ENCODE results near the gene UCHL1. TPM values are rescaled to one million over a fixed set of nuclear protein-coding genes. Genes with fewer than 3 reads are reported as not detected.
A peak's percentile ranks its signal among the peaks of the same experiment; 100 is the strongest.

The UCHL1 gene
- total and polyA plus RNA-seq, 10 of the 15 experiments (the other 5 are each of a cell fraction or from before 2014, with no cell fraction given) = 0.29 to 178 (median 125) TPM

- ChIA-PET POLR2A (interaction anchor here (1.5 kb wide), 1 partner anchor 16 kb away, joined by 3 read pairs; no protein-coding TSS in a partner anchor), CTCF (interaction anchor here (1.1 to 18.7 kb wide), 5 partner anchors 9 to 230 kb away, joined by 4 to 567 read pairs (median 5); no protein-coding TSS in a partner anchor), SMC1A (ENCODE audit: uncharacterized antibody, unreplicated experiment) (interaction anchor here (1.0 to 18.1 kb wide), 11 partner anchors 11 to 232 kb away, joined by 3 to 362 read pairs (median 5); no protein-coding TSS in a partner anchor), RAD21 (ENCODE audit: unreplicated experiment) (interaction anchor here (1.1 to 11.9 kb wide), 7 partner anchors 10 to 232 kb away, joined by 3 to 262 read pairs (median 4); no protein-coding TSS in a partner anchor)
- intact Hi-C loops (cut with micrococcal nuclease; ENCODE audit: unreplicated experiment) = no loop called here
- 59% methylated on average over 5 of the region's 5 CpGs for WGBS (ENCODE audit: insufficient coverage, insufficient replicate concordance, low lambda C conversion rate, missing lambda C conversion rate)
- TF ChIP-seq BACH1 (IDR thresholded peaks at IDR 0.05; ENCODE audit: borderline replicate concordance) = no peak
- TF ChIP-seq ESRRA (IDR thresholded peaks at IDR 0.05; ENCODE audit: low read length) = no peak
- TF ChIP-seq, protein P1, sequence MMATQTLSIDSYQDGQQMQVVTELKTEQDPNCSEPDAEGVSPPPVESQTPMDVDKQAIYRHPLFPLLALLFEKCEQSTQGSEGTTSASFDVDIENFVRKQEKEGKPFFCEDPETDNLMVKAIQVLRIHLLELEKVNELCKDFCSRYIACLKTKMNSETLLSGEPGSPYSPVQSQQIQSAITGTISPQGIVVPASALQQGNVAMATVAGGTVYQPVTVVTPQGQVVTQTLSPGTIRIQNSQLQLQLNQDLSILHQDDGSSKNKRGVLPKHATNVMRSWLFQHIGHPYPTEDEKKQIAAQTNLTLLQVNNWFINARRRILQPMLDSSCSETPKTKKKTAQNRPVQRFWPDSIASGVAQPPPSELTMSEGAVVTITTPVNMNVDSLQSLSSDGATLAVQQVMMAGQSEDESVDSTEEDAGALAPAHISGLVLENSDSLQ (IDR thresholded peaks at IDR 0.05) = peak; percentile 84
- TF ChIP-seq, protein P2, sequence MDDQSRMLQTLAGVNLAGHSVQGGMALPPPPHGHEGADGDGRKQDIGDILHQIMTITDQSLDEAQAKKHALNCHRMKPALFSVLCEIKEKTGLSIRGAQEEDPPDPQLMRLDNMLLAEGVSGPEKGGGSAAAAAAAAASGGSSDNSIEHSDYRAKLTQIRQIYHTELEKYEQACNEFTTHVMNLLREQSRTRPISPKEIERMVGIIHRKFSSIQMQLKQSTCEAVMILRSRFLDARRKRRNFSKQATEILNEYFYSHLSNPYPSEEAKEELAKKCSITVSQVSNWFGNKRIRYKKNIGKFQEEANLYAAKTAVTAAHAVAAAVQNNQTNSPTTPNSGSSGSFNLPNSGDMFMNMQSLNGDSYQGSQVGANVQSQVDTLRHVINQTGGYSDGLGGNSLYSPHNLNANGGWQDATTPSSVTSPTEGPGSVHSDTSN (IDR thresholded peaks at IDR 0.05; ENCODE audit: insufficient replicate concordance, low read depth, low read length) = peak; percentile 56
- no peak for TF ChIP-seq FOXK2 (IDR thresholded peaks at IDR 0.05)
- TF ChIP-seq IRF3 (IDR thresholded peaks at IDR 0.05) = no peak
- TF ChIP-seq MTA2 (IDR thresholded peaks at IDR 0.05; ENCODE audit: low read depth) = no peak
- TF ChIP-seq, protein P3, sequence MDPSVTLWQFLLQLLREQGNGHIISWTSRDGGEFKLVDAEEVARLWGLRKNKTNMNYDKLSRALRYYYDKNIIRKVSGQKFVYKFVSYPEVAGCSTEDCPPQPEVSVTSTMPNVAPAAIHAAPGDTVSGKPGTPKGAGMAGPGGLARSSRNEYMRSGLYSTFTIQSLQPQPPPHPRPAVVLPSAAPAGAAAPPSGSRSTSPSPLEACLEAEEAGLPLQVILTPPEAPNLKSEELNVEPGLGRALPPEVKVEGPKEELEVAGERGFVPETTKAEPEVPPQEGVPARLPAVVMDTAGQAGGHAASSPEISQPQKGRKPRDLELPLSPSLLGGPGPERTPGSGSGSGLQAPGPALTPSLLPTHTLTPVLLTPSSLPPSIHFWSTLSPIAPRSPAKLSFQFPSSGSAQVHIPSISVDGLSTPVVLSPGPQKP (IDR thresholded peaks at IDR 0.05; ENCODE audit: low read depth, low read length) = no peak
- TF ChIP-seq, protein P4, sequence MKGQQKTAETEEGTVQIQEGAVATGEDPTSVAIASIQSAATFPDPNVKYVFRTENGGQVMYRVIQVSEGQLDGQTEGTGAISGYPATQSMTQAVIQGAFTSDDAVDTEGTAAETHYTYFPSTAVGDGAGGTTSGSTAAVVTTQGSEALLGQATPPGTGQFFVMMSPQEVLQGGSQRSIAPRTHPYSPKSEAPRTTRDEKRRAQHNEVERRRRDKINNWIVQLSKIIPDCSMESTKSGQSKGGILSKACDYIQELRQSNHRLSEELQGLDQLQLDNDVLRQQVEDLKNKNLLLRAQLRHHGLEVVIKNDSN (IDR thresholded peaks at IDR 0.05; ENCODE audit: borderline replicate concordance, extremely low read length, insufficient read depth, low read depth, low read length) = no peak
- no peak for TF ChIP-seq ZNF687 (IDR thresholded peaks at IDR 0.05)
- TF ChIP-seq MYC (IDR thresholded peaks at IDR 0.05; ENCODE audit: insufficient read depth, insufficient read length, insufficient replicate concordance, low read length, severe bottlenecking) = no peak
- no peak for TF ChIP-seq SIN3A (IDR thresholded peaks at IDR 0.05; ENCODE audit: low read depth, low read length)
- peak; percentile 78 for TF ChIP-seq NFYB (IDR thresholded peaks at IDR 0.05; ENCODE audit: insufficient read depth, low read depth, low read length)
- TF ChIP-seq IRF4 (IDR thresholded peaks at IDR 0.05; ENCODE audit: low read depth, low read length) = no peak
- no peaks in the 10 kb centered on the region for H3K9me3 ChIP-seq (replicated peaks; ENCODE audit: control insufficient read depth, insufficient read depth, low read length)
- no peaks in the 10 kb centered on the region for H3K36me3 ChIP-seq (ENCODE audit: control insufficient read depth in 2 of 2, insufficient read depth in 2 of 2, low read length in 1 of 2)
- in situ Hi-C loops (cut with MboI) = no loop called here
- peaks cover 64% of the 10 kb centered on the region for H3K79me2 ChIP-seq (ENCODE audit: control insufficient read depth, insufficient read depth, low read length)
- DNase-seq (ENCODE audit: low read depth, low spot score) (no peak), FAIRE-seq (no peak), ATAC-seq (no peak)
- BruUV-seq (replicated peaks) = no TSS peak
- no peaks in the 10 kb centered on the region for H3K27me3 ChIP-seq (replicated peaks in 1 of 2; ENCODE audit: control insufficient read depth in 2 of 2, insufficient read depth in 2 of 2, low read length in 1 of 2)
- no peak overlapping the region for H3K4me2 ChIP-seq (ENCODE audit: control insufficient read depth, insufficient read depth)
- no peaks in the 10 kb centered on the region for H3K4me1 ChIP-seq (ENCODE audit: control insufficient read depth, insufficient read depth, low read length)
- no peak overlapping the region for H3K4me3 ChIP-seq
- H4K20me1 ChIP-seq (ENCODE audit: control insufficient read depth, insufficient read depth) = peaks cover 2% of the 10 kb centered on the region; the same call in 1 of the 2 replicates
- no peak overlapping the region for H2AFZ ChIP-seq (ENCODE audit: control insufficient read depth, low read depth, low read length)
- H3K9ac ChIP-seq (ENCODE audit: control insufficient read depth, insufficient read depth, low read length) = no peak overlapping the region
- H3K27ac ChIP-seq (ENCODE audit: control insufficient read depth, insufficient read depth) = no peak overlapping the region
Measured at GRCh38 chr4:41209187-41209586, 47.5 kb upstream of the UCHL1 start.

All from GM12878 (cell line).